ENCODE results near the gene ATF7. TPM values are rescaled to one million over a fixed set of nuclear protein-coding genes. Genes with fewer than 3 reads are reported as not detected.
"Not testable (repeated sequence)": the region's sequence is repeated elsewhere in the genome, so short reads cannot be mapped to it uniquely, and the experiment has no call there.

ATF7 gene
- total and polyA plus RNA-seq, 2 experiments from 2014 or later, result 12.8 to 21.5 TPM

- Histone ChIP-seq H3K36me3 (ENCODE audit: low read depth) (no peaks in the 10 kb centered on the region), H3K4me2 (ENCODE audit: unreplicated experiment) (no peak overlapping the region), H4K20me1 (ENCODE audit: insufficient read depth) (no peaks in the 10 kb centered on the region), H3F3A (ENCODE audit: insufficient read depth) (no peaks in the 10 kb centered on the region), H3K9me3 (ENCODE audit: low read depth) (no peaks in the 10 kb centered on the region), H3K79me2 (ENCODE audit: insufficient read depth) (no peaks in the 10 kb centered on the region), H3K9me2 (ENCODE audit: insufficient read depth) (no peaks in the 10 kb centered on the region), H2AFZ (no peak overlapping the region), H3K27me3 (replicated peaks; ENCODE audit: insufficient read depth) (no peaks in the 10 kb centered on the region), H3K27ac (no peak overlapping the region), H3K9ac (no peak overlapping the region), H3K4me3 (no peak overlapping the region), H3K4me1 (ENCODE audit: insufficient read depth) (no peaks in the 10 kb centered on the region)
- WGBS, 2 experiments (ENCODE audit: low coverage in 1 of 2, low lambda C conversion rate in 2 of 2, missing lambda C conversion rate in 2 of 2), result 64 to 82% methylated on average over 1 of the region's 1 CpG
- DNase-seq, result peak; percentile 39
- in situ Hi-C loops (cut with MboI), result no loop called here
- TF ChIP-seq EZH2phosphoT487 (IDR thresholded peaks at IDR 0.05; ENCODE audit: insufficient read depth, low read depth), result no peak
- no peak for TF ChIP-seq EZH2 (IDR thresholded peaks at IDR 0.05; ENCODE audit: insufficient read depth, poor library complexity, severe bottlenecking)
These were observed 26.2 kb upstream of the ATF7 start for GRCh38 chr12:53652366-53652765.

GRCh38 chr12:53651737-53652136, 25.6 kb upstream of the ATF7 start:
- no peaks in the 10 kb centered on the region for H3K9me3 ChIP-seq (ENCODE audit: low read depth)
- H3K4me1 ChIP-seq (ENCODE audit: insufficient read depth), result no peaks in the 10 kb centered on the region
- in situ Hi-C loops (cut with MboI), result no loop called here
- no peaks in the 10 kb centered on the region for H3K27me3 ChIP-seq (replicated peaks; ENCODE audit: insufficient read depth)
- H3K4me2 ChIP-seq (ENCODE audit: unreplicated experiment), result no peak overlapping the region
- no peak for TF ChIP-seq EZH2 (IDR thresholded peaks at IDR 0.05; ENCODE audit: insufficient read depth, poor library complexity, severe bottlenecking)
- TF ChIP-seq EZH2phosphoT487 (IDR thresholded peaks at IDR 0.05; ENCODE audit: insufficient read depth, low read depth), result no peak
- H3K79me2 ChIP-seq (ENCODE audit: insufficient read depth), result no peaks in the 10 kb centered on the region
- H3K27ac ChIP-seq, result no peak overlapping the region
- peak; percentile 16 for DNase-seq
- H3K36me3 ChIP-seq (ENCODE audit: low read depth), result no peaks in the 10 kb centered on the region
- H4K20me1 ChIP-seq (ENCODE audit: insufficient read depth), result no peaks in the 10 kb centered on the region
- 34 to 38% methylated on average over 1 of the region's 1 CpG for WGBS, 2 experiments (ENCODE audit: low coverage in 1 of 2, low lambda C conversion rate in 2 of 2, missing lambda C conversion rate in 2 of 2)
- H3F3A ChIP-seq (ENCODE audit: insufficient read depth), result no peaks in the 10 kb centered on the region
- H3K4me3 ChIP-seq, result no peak overlapping the region
- no peaks in the 10 kb centered on the region for H3K9me2 ChIP-seq (ENCODE audit: insufficient read depth)
- no peak overlapping the region for H3K9ac ChIP-seq
- no peak overlapping the region for H2AFZ ChIP-seq

GRCh38 chr12:53646300-53646699, 20.1 kb upstream of the ATF7 start:
- H3K9ac ChIP-seq; H3K27ac ChIP-seq; H3F3A ChIP-seq (ENCODE audit: insufficient read depth); H3K9me2 ChIP-seq (ENCODE audit: insufficient read depth); H2AFZ ChIP-seq; H3K4me1 ChIP-seq (ENCODE audit: insufficient read depth); H3K79me2 ChIP-seq (ENCODE audit: insufficient read depth); DNase-seq; in situ Hi-C loops (cut with MboI); H3K36me3 ChIP-seq (ENCODE audit: low read depth); H3K27me3 ChIP-seq (replicated peaks; ENCODE audit: insufficient read depth); H4K20me1 ChIP-seq (ENCODE audit: insufficient read depth); H3K4me3 ChIP-seq; H3K9me3 ChIP-seq (ENCODE audit: low read depth); H3K4me2 ChIP-seq (ENCODE audit: unreplicated experiment): not testable (repeated sequence)
- 89% methylated on average over 4 of the region's 4 CpGs for WGBS, 2 experiments (ENCODE audit: low coverage in 1 of 2, low lambda C conversion rate in 2 of 2, missing lambda C conversion rate in 2 of 2)

GRCh38 chr12:53645165-53645564, 19.0 kb upstream of the ATF7 start:
- H2AFZ ChIP-seq, result no peak overlapping the region
- H3K27ac ChIP-seq, result no peak overlapping the region
- H3K9ac ChIP-seq, result no peak overlapping the region
- no peaks in the 10 kb centered on the region for H3K36me3 ChIP-seq (ENCODE audit: low read depth)
- in situ Hi-C loops (cut with MboI), result no loop called here
- no peak overlapping the region for H3K4me2 ChIP-seq (ENCODE audit: unreplicated experiment)
- WGBS, 2 experiments (ENCODE audit: low coverage in 1 of 2, low lambda C conversion rate in 2 of 2, missing lambda C conversion rate in 2 of 2), result 61 to 66% methylated on average over 3 of the region's 3 CpGs
- H3K27me3 ChIP-seq (replicated peaks; ENCODE audit: insufficient read depth), result no peaks in the 10 kb centered on the region
- 0 out of 2 replicates have a peak, but pooled peaks cover 8% of the 10 kb centered on the region for H3K4me1 ChIP-seq (ENCODE audit: insufficient read depth)
- TF ChIP-seq EZH2phosphoT487 (IDR thresholded peaks at IDR 0.05; ENCODE audit: insufficient read depth, low read depth) (no peak), EZH2 (IDR thresholded peaks at IDR 0.05; ENCODE audit: insufficient read depth, poor library complexity, severe bottlenecking) (no peak)
- H3K9me3 ChIP-seq (ENCODE audit: low read depth), result no peaks in the 10 kb centered on the region
- no peaks in the 10 kb centered on the region for H4K20me1 ChIP-seq (ENCODE audit: insufficient read depth)
- DNase-seq, result peak; percentile 45
- H3K79me2 ChIP-seq (ENCODE audit: insufficient read depth), result no peaks in the 10 kb centered on the region
- H3F3A ChIP-seq (ENCODE audit: insufficient read depth), result no peaks in the 10 kb centered on the region
- H3K4me3 ChIP-seq, result no peak overlapping the region
- H3K9me2 ChIP-seq (ENCODE audit: insufficient read depth), result no peaks in the 10 kb centered on the region

GRCh38 chr12:53644133-53644532, 18.0 kb upstream of the ATF7 start:
- Histone ChIP-seq H3F3A (ENCODE audit: insufficient read depth) (no peaks in the 10 kb centered on the region), H3K27ac (no peak overlapping the region), H3K27me3 (replicated peaks; ENCODE audit: insufficient read depth) (no peaks in the 10 kb centered on the region), H4K20me1 (ENCODE audit: insufficient read depth) (no peaks in the 10 kb centered on the region), H3K9me3 (ENCODE audit: low read depth) (no peaks in the 10 kb centered on the region), H3K4me3 (no peak overlapping the region), H3K9me2 (ENCODE audit: insufficient read depth) (no peaks in the 10 kb centered on the region), H2AFZ (no peak overlapping the region), H3K79me2 (ENCODE audit: insufficient read depth) (no peaks in the 10 kb centered on the region), H3K4me1 (ENCODE audit: insufficient read depth) (0 out of 2 replicates have a peak, but pooled peaks cover 8% of the 10 kb centered on the region), H3K9ac (no peak overlapping the region), H3K36me3 (ENCODE audit: low read depth) (no peaks in the 10 kb centered on the region), H3K4me2 (ENCODE audit: unreplicated experiment) (no peak overlapping the region)
- no peak for DNase-seq
- WGBS, 2 experiments (ENCODE audit: low coverage in 1 of 2, low lambda C conversion rate in 2 of 2, missing lambda C conversion rate in 2 of 2), result 91 to 92% methylated on average over 3 of the region's 3 CpGs
- TF ChIP-seq EZH2phosphoT487 (IDR thresholded peaks at IDR 0.05; ENCODE audit: insufficient read depth, low read depth) (no peak), EZH2 (IDR thresholded peaks at IDR 0.05; ENCODE audit: insufficient read depth, poor library complexity, severe bottlenecking) (no peak)
- in situ Hi-C loops (cut with MboI), result no loop called here

Measured in GM23248 (cell line).